Epidermal melanocyte (primary cell): Measurements from ENCODE around the gene MAGI1.

ENCODE experiments used
- DNase-seq: peaks from one replicate; pipeline ENCODE4 v3.0.0; 2011; ENCODE audit warnings: low spot score; ENCODE audit not compliant: insufficient read length

MAGI1 gene

DNA sequence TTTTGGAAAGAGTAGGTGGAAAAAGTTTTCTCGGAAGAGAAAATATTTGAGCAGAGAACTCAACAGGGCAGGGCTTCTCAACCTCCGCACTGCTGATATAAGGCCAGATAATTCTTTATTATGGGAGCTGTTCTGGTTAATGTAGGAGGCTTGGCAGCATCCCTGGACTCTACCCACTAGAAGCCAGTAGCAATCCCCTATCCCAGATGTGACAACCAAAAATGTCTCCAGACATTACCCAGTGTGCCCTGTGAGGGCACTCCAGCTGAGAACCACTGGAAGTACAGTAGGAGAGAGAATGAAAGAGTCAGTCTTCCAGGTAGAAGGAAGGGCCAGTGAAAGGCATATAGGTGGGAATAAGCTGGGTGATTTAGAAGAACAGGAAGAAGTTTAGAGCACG is 703.1 kb downstream of the MAGI1 start:
- DNase-seq, result no peak

GRCh38 chr3:65334045-65334665 is 704.6 kb downstream of the MAGI1 start:
- DNase-seq, result no peak

GRCh38 chr3:65331730-65332129 is 707.0 kb downstream of the MAGI1 start:
- no peak for DNase-seq

- DNase-seq, result no peak
These were observed 708.6 kb downstream of the MAGI1 start for GRCh38 chr3:65330072-65330471.

DNA sequence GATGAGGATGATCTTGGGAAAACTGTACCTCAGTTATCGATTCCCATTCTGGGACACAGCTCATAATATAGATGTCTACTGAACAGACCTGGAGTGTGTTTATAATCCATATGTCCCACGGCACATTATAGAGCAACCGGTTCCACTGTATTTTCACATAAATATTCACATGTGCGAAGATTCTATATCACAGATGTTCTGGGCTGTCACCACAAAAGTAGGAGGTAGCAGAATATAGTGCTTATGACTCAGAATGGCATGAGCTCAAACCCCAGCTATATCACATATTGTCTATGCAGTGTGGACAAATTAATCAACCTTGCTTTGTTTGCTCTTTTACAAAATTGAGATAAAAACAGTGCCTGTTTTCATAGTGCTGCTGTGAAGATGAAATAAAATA is 710.6 kb downstream of the MAGI1 start:
- DNase-seq, result no peak

DNA sequence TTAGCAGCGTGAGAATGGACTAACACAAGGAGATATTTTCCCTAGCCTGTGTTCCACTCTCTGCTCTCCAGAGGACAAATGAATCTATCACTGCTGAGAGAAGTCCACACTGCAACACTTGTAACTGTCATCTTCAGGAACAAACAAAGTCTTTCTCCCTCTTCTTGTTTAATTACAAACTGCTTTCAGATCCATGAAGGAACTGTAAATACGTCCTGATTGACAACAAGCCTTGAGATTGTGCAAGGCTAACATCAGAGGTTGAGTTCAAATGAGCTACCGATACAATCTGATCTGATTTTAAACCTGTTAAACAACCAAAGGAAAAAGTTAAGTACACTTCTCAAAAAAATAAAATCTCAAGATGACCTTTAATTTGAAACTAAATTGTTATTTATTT is 712.1 kb downstream of the MAGI1 start:
- DNase-seq, result no peak

- no peak for DNase-seq
These were observed 715.8 kb downstream of the MAGI1 start for GRCh38 chr3:65322910-65323309.

DNA sequence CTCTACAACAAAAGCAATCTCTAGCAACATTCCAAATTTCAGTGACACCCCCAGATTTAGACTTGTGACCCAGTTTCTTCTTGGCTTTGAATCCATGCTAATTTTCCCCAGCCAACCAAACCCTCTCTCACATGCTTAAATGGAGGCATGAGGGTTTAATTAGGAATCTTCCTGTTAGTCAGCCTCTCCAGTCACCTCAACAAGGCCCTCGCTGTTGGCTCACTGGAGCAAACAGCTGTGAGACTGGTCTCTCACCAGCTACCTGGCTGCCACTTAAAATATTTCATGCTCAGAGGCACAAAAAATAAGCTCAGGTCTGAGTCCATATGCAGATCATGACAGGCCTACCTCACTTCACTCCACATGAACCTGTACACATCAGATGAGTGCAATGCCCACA is 720.5 kb downstream of the MAGI1 start:
- DNase-seq, result no peak

- DNase-seq, result no peak
These were observed 723.8 kb downstream of the MAGI1 start for GRCh38 chr3:65314916-65315315.

GRCh38 chr3:65314269-65314668 is 724.4 kb downstream of the MAGI1 start:
- no peak for DNase-seq

DNA sequence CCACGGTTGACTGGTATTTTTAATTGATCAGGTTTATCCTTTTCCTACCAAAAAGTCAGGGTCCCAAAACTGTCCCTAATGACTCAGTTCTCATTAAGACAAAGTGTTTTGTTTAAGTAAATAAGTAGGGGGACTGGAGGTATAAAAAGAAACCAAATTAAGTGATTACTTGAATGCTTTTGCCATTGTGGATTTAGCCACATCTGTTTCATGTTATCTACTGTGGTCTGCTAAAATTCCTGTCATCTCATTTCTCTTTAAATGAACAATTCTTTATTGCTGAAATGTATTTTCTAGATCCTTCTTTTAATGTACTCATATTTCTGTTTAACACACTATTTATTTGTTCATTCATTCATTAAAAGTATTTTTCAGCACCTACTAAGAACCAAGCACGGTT is 725.1 kb downstream of the MAGI1 start:
- DNase-seq, result no peak

DNA sequence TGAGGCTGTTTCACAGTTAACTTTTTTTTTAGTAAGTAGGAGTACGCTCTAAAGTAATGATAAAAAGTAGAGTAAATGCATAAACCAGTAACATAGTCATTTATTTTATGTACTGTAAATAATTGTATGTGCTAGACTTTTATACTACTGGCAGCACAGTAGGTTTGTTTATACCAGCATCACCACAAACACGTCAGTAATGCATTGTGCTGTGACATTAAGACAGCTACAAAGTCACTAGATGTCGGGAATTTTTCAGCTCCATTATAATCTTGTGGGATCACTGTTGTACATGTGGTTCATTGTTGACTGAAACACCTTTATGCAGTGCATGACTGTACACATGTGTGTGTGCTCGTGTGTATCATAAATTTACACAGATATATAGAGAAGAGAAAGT is 732.9 kb downstream of the MAGI1 start:
- no peak for DNase-seq
